ENCODE results near the gene MACROD2. TPM values are rescaled to one million over a fixed set of nuclear protein-coding genes. Genes with fewer than 3 reads are reported as not detected.

MACROD2 gene
- total RNA-seq, 1 experiment from 2014 or later: 1.6 TPM

- no peak overlapping the region for H2AFZ ChIP-seq (ENCODE audit: low read length)
- H3K27me3 Mint-ChIP-seq (ENCODE audit: low read depth): no peaks in the 10 kb centered on the region
- H2BK12ac ChIP-seq (ENCODE audit: insufficient read length, low read depth, low read length): no peak overlapping the region
- H3K27ac ChIP-seq (ENCODE audit: insufficient read length, low read depth, low read length): no peak overlapping the region
- no peak overlapping the region for H4K8ac ChIP-seq (replicated peaks; ENCODE audit: insufficient read length, low read depth, low read length)
- no peak overlapping the region for H2AK5ac ChIP-seq (ENCODE audit: insufficient read length, low read length)
- H4K20me1 ChIP-seq (ENCODE audit: control insufficient read depth, insufficient read depth, insufficient read length): no peaks in the 10 kb centered on the region
- peaks cover 7 to 9% of the 10 kb centered on the region in 2 experiments; a peak in 4 of 5 replicates for H3K9me3 Mint-ChIP-seq
- H3T11ph ChIP-seq (ENCODE audit: low read length): no peak overlapping the region
- H3K4me1 Mint-ChIP-seq: 0 out of 4 replicates have a peak, but pooled peaks cover 0 to 4% of the 10 kb centered on the region in 2 experiments
- H2BK5ac ChIP-seq (ENCODE audit: insufficient read length, low read length): no peak overlapping the region
- no peaks in the 10 kb centered on the region for H3K9me3 ChIP-seq (ENCODE audit: control insufficient read depth, low read depth, low read length)
- no CpG with 5 or more reads among the region's 4 CpGs for WGBS (ENCODE audit: extremely low coverage, insufficient read length, low lambda C conversion rate)
- H3K4ac ChIP-seq (ENCODE audit: low read depth, low read length): no peak overlapping the region
- H3K4me1 ChIP-seq (ENCODE audit: insufficient read depth, low read length): no peaks in the 10 kb centered on the region
- no peak overlapping the region for H2BK20ac ChIP-seq (ENCODE audit: low read depth, low read length, poor library complexity, severe bottlenecking)
- no peaks in the 10 kb centered on the region for H3K79me2 ChIP-seq (ENCODE audit: insufficient read depth, low read length)
- H3K4me2 ChIP-seq (ENCODE audit: insufficient read depth, insufficient read length, low read length): no peak overlapping the region
- H4K91ac ChIP-seq (ENCODE audit: insufficient read length, low read depth, low read length): no peak overlapping the region
- no peak overlapping the region for H3K56ac ChIP-seq (ENCODE audit: insufficient read length, low read depth, low read length)
- no peaks in the 10 kb centered on the region for H3K27me3 ChIP-seq (ENCODE audit: insufficient read depth, low read length)
- no peak overlapping the region for H3K4me3 Mint-ChIP-seq
- H2BK15ac ChIP-seq (ENCODE audit: low read depth, low read length): no peak overlapping the region
- DNase-seq: no peak
- no peak overlapping the region for H3K14ac ChIP-seq (ENCODE audit: insufficient read depth, low read length)
- H3K27ac Mint-ChIP-seq: no peak overlapping the region
- no peak overlapping the region for H3K9ac ChIP-seq (ENCODE audit: extremely low read depth, insufficient read length, low read length)
- H2BK120ac ChIP-seq (ENCODE audit: low read depth, low read length, poor library complexity, severe bottlenecking): no peak overlapping the region
- no peaks in the 10 kb centered on the region for H3K79me1 ChIP-seq (ENCODE audit: insufficient read depth, low read depth, low read length, poor library complexity, severe bottlenecking)
- H3K23ac ChIP-seq (ENCODE audit: insufficient read length, low read depth, low read length): no peak overlapping the region
- peaks cover 4 to 7% (median 6%) of the 10 kb centered on the region in 3 experiments; a peak in 4 of 7 replicates for H3K36me3 Mint-ChIP-seq (ENCODE audit: insufficient read depth in 1 of 3, low read depth in 3 of 3)
- H3K18ac ChIP-seq (ENCODE audit: insufficient read length, low read depth, low read length): no peak overlapping the region
- H3K23me2 ChIP-seq (ENCODE audit: insufficient read length, low read depth, low read length, poor library complexity, severe bottlenecking): no peaks in the 10 kb centered on the region
- no peak overlapping the region for H4K5ac ChIP-seq (ENCODE audit: insufficient read length, low read depth, low read length)
- TF ChIP-seq CTCF (conservative IDR thresholded peaks at IDR 0.05): no peak
Measured at GRCh38 chr20:14207591-14207990, 212.3 kb downstream of the MACROD2 start.

All from H9 (cell line).